GM04504 (cell line): ENCODE measurements around the gene TMEM132D.

Experiments used
- DNase-seq: peaks from one replicate; pipeline ENCODE4 v3.0.0-alpha.2; 2012; ENCODE audit warnings: low read depth

TMEM132D gene

GRCh38 chr12:129184127-129184928 lies 719.5 kb downstream of the TMEM132D start:
- no peak for DNase-seq

DNA sequence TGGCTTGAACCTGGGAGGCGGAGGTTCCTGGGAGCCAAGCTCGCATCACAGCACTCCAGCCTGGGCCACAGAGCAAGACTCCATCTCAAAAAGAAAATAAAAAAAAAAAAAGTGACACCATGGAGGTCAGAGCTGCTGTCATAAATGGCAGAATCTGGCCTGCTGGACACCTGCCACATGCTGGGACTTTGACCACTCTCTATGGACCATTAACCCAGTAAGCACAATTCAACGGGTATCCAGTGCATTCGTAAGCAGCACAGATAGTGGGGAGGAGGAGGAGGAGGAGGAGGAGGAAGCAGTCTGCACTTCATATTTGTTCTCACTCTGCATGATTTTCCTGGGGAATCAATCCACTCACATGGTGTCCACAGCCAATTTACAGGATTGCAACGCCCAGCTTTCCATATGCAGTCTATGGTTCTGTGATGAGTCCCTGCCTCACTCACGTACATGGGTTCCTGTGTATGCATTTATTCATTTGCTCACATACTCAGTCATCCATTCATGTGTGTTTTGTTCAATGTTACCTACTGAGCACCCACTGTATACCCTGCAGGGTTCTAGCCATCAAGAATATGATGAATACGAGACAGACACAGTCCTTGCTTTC lies 723.8 kb downstream of the TMEM132D start:
- no peak for DNase-seq

- no peak for DNase-seq
Observed at GRCh38 chr12:129169928-129170327, 733.9 kb downstream of the TMEM132D start.

GRCh38 chr12:129163861-129164260 lies 740.0 kb downstream of the TMEM132D start:
- no peak for DNase-seq

- no peak for DNase-seq
Observed at GRCh38 chr12:129163461-129163860, 740.4 kb downstream of the TMEM132D start.

- DNase-seq = no peak
Observed at GRCh38 chr12:129162805-129163204, 741.0 kb downstream of the TMEM132D start.

DNA sequence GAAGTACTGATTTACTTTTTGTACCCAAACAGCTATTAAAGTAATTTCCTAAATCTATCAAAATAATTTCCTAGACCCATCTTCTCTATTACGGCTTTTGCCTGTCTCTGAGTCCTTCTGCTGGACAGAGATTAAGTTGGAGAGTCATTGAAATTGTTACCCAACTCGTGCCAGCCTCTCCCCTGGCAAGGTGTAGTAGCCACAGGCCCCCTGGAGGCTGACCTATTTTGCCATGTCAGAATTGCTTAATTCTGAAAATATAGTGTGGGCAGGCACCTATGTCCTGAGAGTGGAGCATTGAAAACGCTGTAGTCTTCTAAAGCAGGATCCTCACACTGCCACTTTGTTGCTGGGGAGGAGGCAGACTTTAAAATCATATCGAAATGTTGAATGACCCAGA lies 742.3 kb downstream of the TMEM132D start:
- DNase-seq = no peak

DNA sequence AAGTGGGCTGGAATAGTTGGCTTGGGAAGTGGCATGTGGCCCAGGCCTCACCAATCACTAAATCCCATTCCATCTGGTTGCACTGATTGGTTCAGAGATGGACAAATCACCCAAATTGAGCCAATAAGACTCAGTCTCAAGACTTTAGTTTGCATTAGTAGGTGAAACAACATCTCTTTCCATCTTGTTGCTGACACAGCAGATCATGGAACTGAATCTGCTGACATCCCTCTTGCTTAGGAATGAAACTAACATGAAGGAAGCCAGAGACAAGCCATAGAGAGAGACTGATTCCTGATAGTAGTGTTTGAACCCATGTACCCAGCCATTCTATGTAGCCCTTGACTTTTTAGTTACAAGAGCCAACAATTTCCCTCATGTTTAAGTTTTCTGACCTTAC lies 743.5 kb downstream of the TMEM132D start:
- no peak for DNase-seq

- DNase-seq = no peak
Observed at GRCh38 chr12:129152351-129153104, 751.3 kb downstream of the TMEM132D start.

DNA sequence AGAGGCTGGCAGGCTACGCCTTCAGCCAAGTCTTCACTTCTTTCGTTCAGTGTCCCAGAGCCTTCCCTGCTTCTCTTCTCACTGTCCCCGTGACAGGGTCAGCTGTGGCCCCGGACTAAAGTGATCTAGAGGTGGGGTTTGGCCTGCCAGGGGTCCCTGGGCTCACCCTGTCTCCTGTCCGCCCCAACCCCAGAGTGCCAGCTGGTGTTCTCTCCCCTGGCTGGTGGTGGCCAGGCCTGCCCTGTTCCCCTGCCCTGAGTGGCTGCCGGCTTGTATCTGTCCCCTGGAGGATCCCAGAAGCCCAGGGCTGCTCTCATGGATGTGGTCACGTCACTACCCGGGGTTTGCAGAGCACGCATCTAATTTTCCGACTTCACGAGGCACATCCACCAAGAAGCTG lies 753.1 kb downstream of the TMEM132D start:
- no peak for DNase-seq

DNA sequence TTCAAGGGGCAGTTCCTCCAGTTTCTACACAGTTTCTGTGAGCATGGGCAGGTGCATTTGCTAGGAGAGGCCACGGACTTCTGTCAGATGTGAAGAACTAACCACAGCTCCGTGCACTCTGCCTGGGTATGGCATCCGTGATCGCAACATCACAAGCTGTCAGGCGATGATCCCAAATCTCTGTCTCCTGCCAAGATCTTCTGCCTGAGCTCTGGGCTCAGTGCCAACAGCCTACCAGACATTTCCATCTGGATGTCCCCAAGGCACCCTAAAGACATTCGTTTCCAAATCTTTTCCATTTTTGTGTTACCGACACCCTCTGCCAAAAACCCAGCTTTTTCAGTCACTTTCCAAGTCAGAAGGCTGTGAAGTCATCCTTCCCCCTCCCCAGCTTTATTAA lies 758.4 kb downstream of the TMEM132D start:
- no peak for DNase-seq

DNA sequence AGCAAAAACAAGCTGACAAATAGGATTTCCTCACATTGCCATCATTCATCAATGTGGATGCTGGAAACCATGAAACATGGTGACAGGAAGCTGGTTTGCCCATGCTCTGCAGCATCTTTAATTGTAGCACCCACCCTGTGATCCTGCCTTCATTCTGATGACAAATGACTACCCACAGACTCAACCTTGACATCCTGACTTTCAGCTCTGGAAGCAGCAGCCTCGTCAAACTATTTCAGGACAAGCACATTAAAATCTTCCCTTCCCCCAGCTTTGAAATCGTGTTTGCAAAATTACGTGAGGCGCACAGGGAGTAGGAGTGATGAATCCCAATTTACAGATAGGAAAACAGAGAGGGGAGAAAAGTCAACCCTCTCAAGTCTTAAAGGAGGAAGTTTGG lies 765.0 kb downstream of the TMEM132D start:
- no peak for DNase-seq

GRCh38 chr12:129136694-129137325 lies 767.0 kb downstream of the TMEM132D start:
- DNase-seq = no peak

GRCh38 chr12:129127771-129128170 lies 776.1 kb downstream of the TMEM132D start:
- DNase-seq = no peak

- DNase-seq = no peak
Observed at GRCh38 chr12:129127211-129127610, 776.6 kb downstream of the TMEM132D start.

DNA sequence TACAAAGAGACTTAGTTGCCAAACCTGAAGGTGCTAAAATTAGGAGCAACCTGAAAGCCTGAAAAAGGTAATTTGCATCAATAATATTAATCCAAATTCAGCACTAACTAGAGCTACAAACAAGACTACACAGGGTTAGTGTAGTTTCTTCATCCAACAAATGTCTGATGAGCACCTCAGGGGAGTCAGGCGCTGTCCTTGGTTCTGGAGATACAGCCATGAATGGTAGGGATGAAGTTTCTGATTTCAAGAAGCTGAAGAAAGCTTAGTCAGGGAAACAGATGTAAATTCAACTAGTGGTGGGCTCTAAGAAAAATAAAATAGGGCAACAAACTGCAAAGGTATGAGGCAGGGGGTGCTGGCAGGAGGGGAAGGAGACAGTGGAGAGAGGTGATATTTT lies 784.3 kb downstream of the TMEM132D start:
- no peak for DNase-seq

GRCh38 chr12:129115558-129115957 lies 788.3 kb downstream of the TMEM132D start:
- no peak for DNase-seq

- DNase-seq = no peak
Observed at GRCh38 chr12:129110575-129110974, 793.2 kb downstream of the TMEM132D start.

GRCh38 chr12:129109174-129110001 lies 794.4 kb downstream of the TMEM132D start:
- DNase-seq = no peak

GRCh38 chr12:129106772-129107171 lies 797.1 kb downstream of the TMEM132D start:
- no peak for DNase-seq

- no peak for DNase-seq
Observed at GRCh38 chr12:129103231-129103630, 800.6 kb downstream of the TMEM132D start.

DNA sequence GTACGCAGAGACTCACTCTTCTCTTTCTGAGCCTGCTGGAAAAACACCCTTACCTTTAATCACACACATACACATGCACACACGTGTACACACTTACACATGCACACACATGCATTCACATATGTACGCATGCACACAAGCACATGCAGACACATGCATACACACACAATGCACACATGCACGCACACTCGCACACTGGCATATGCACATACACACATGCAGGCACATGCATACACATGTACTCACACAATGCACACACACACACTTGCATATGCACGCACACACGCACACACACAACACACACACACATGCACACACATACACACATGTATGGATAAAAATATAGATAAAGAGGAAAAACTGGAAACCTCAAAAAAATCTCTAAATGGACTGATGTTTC lies 801.6 kb downstream of the TMEM132D start:
- no peak for DNase-seq
